GM23338 (cell line): ENCODE measurements around the gene NNAT. TPM values are rescaled to one million over a fixed set of nuclear protein-coding genes. Genes with fewer than 3 reads are reported as not detected.
A peak's percentile ranks its signal among the peaks of the same experiment; 100 is the strongest.

ENCODE experiments used
- ATAC-seq: fragments of 200-7000 bp; cut with Tn5 transposase; 3 replicates; pipeline ENCODE4 v1.9.1; 2020
- DNase-seq: peaks from one replicate; pipeline ENCODE4 v3.0.0-alpha.2; 2015; ENCODE audit warnings: low spot score
- H2AFZ ChIP-seq: fragments of 200-600 bp; sonication (generic); 2 replicates; pipeline ENCODE4 v1.8.0; 2016; ENCODE audit warnings: antibody characterized with exemption, mild to moderate bottlenecking, moderate library complexity
- H3F3A ChIP-seq: fragments of 200-600 bp; sonication (generic); replicated peaks from 2 replicates; pipeline ENCODE4 v1.8.0; 2017; ENCODE audit warnings: antibody characterized with exemption, mixed run types, low read depth
- H3K27ac ChIP-seq: fragments of 200-600 bp; sonication (generic); 2 replicates; pipeline ENCODE4 v1.6.1; 2016; ENCODE audit warnings: low read depth
- H3K27me3 ChIP-seq: fragments of 200-600 bp; sonication (generic); 2 replicates; pipeline ENCODE4 v1.8.0; 2016; ENCODE audit warnings: mild to moderate bottlenecking, mixed run types, moderate library complexity; ENCODE audit not compliant: insufficient read depth
- H3K36me3 ChIP-seq: fragments of 200-600 bp; sonication (generic); 2 replicates; pipeline ENCODE4 v1.8.0; 2016; ENCODE audit warnings: mild to moderate bottlenecking; ENCODE audit not compliant: insufficient read depth
- H3K4me1 ChIP-seq: fragments of 200-600 bp; sonication (generic); 2 replicates; pipeline ENCODE4 v1.8.0; 2016; ENCODE audit warnings: mild to moderate bottlenecking, moderate library complexity; ENCODE audit not compliant: insufficient read depth
- H3K4me2 ChIP-seq: fragments of 200-600 bp; sonication (generic); 2 replicates; pipeline ENCODE4 v1.7.1; 2017; ENCODE audit warnings: mixed run types
- H3K4me3 ChIP-seq: fragments of 200-600 bp; sonication (generic); 2 replicates; pipeline ENCODE4 v1.6.1; 2016; ENCODE audit warnings: mixed run types
- H3K79me2 ChIP-seq: fragments of 200-600 bp; sonication (generic); replicated peaks from 2 replicates; pipeline ENCODE4 v1.8.0; 2017; ENCODE audit warnings: mild to moderate bottlenecking; ENCODE audit not compliant: insufficient read depth
- H3K9me2 ChIP-seq: fragments of 200-600 bp; sonication (generic); 2 replicates; pipeline ENCODE4 v1.8.0; 2017; ENCODE audit not compliant: insufficient read depth
- H4K20me1 ChIP-seq: fragments of 200-600 bp; sonication (generic); replicated peaks from 2 replicates; pipeline ENCODE4 v1.8.0; 2017; ENCODE audit warnings: mild to moderate bottlenecking; ENCODE audit not compliant: insufficient read depth
- H3K27ac Mint-ChIP-seq: 2 replicates; pipeline ENCODE4 v1.8.0; 2020; ENCODE audit warnings: inconsistent platforms, mild to moderate bottlenecking, moderate library complexity, mixed read lengths
- H3K27me3 Mint-ChIP-seq: 3 replicates; pipeline ENCODE4 v1.8.0; 2022; ENCODE audit warnings: low read depth, mild to moderate bottlenecking, moderate library complexity, mixed read lengths, inconsistent platforms; ENCODE audit not compliant: insufficient read depth, poor library complexity
- H3K36me3 Mint-ChIP-seq: 3 replicates; pipeline ENCODE4 v1.8.0; 2021; ENCODE audit warnings: low read depth, mild to moderate bottlenecking, inconsistent platforms, moderate library complexity, mixed read lengths
- H3K4me1 Mint-ChIP-seq: 3 replicates; pipeline ENCODE4 v1.8.0; 2020; ENCODE audit warnings: mild to moderate bottlenecking, inconsistent platforms, mixed read lengths
- H3K4me3 Mint-ChIP-seq: 3 replicates; pipeline ENCODE4 v1.8.0; 2021; ENCODE audit warnings: moderate library complexity, mild to moderate bottlenecking, inconsistent platforms, mixed read lengths
- H3K9me3 Mint-ChIP-seq: 3 replicates; pipeline ENCODE4 v1.8.0; 2020; ENCODE audit warnings: moderate library complexity, mild to moderate bottlenecking, inconsistent platforms, mixed read lengths
- ZNF114 ChIP-seq: fragments of 250-450 bp; sonication (Bioruptor Pico); IDR thresholded peaks from 2 replicates; pipeline ENCODE4 v1.5.0; 2020; ENCODE audit warnings: mild to moderate bottlenecking, moderate library complexity
- polyA plus RNA-seq: library from polyadenylated mRNA; unstranded; fragments of >200 nt; fragmentation: Nextera tagmentation; extraction: Ambion mirVana; gene quantifications from 2 replicates; pipeline ENCODE4 v1.2.1, GENCODE V29; 2016
- total RNA-seq: library from RNA; depleted of rRNA; stranded (reverse); fragments of >200 nt; shearing (Covaris generic); gene quantifications from 2 replicates; pipeline ENCODE4 v1.2.3, GENCODE V29; 2014
- TF ChIP-seq, protein P1 (sequence below): fragments of 250-450 bp; sonication (Bioruptor Pico); IDR thresholded peaks from 2 replicates; pipeline ENCODE4 v1.5.0; 2020; ENCODE audit warnings: mild to moderate bottlenecking, moderate library complexity
- TF ChIP-seq, protein P2 (sequence below): IDR thresholded peaks from 2 replicates; pipeline ENCODE4 v1.6.1; 2016; ENCODE audit warnings: antibody characterized with exemption

The NNAT gene
- total and polyA plus RNA-seq, 2 experiments from 2014 or later: 4.3 to 4.9 TPM

DNA sequence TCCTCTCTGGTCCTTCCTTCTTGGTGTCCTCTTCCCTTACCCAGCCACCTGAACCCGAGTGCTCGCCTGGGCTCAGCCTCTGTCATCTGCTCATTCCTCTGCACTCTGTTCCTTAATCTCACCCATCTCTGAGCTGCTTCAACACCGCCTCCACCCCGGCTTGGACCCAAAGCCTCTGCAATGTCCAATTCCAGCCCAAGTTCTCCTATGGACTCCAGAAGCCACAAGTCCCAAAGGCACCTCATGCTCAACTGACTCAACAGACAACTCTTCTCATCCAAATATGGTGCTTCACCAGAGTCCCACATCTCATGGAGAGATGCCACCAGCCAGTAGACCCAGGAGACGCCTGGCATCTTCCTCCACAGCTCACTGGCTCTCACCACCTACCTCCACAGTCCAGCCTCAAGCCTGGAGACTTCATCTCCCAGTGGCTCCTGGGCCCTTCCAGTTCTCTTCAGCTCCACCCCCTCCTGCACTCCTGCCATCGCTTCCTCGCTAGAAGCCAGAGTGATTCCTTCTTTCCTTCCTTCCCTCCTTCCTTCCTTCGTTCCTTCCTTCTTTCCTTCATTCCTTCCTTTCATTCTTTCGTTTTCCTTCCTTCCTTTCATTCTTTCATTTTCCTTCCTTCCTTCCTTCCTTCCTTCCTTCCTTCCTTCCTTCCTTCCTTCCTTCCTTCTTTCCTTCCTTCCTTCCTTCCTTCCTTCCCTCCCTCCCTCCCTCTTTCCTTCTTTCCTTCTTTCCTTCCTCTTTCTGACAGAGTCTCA lies 40.9 kb upstream of the NNAT start (continued):
- TF ChIP-seq, protein P1, sequence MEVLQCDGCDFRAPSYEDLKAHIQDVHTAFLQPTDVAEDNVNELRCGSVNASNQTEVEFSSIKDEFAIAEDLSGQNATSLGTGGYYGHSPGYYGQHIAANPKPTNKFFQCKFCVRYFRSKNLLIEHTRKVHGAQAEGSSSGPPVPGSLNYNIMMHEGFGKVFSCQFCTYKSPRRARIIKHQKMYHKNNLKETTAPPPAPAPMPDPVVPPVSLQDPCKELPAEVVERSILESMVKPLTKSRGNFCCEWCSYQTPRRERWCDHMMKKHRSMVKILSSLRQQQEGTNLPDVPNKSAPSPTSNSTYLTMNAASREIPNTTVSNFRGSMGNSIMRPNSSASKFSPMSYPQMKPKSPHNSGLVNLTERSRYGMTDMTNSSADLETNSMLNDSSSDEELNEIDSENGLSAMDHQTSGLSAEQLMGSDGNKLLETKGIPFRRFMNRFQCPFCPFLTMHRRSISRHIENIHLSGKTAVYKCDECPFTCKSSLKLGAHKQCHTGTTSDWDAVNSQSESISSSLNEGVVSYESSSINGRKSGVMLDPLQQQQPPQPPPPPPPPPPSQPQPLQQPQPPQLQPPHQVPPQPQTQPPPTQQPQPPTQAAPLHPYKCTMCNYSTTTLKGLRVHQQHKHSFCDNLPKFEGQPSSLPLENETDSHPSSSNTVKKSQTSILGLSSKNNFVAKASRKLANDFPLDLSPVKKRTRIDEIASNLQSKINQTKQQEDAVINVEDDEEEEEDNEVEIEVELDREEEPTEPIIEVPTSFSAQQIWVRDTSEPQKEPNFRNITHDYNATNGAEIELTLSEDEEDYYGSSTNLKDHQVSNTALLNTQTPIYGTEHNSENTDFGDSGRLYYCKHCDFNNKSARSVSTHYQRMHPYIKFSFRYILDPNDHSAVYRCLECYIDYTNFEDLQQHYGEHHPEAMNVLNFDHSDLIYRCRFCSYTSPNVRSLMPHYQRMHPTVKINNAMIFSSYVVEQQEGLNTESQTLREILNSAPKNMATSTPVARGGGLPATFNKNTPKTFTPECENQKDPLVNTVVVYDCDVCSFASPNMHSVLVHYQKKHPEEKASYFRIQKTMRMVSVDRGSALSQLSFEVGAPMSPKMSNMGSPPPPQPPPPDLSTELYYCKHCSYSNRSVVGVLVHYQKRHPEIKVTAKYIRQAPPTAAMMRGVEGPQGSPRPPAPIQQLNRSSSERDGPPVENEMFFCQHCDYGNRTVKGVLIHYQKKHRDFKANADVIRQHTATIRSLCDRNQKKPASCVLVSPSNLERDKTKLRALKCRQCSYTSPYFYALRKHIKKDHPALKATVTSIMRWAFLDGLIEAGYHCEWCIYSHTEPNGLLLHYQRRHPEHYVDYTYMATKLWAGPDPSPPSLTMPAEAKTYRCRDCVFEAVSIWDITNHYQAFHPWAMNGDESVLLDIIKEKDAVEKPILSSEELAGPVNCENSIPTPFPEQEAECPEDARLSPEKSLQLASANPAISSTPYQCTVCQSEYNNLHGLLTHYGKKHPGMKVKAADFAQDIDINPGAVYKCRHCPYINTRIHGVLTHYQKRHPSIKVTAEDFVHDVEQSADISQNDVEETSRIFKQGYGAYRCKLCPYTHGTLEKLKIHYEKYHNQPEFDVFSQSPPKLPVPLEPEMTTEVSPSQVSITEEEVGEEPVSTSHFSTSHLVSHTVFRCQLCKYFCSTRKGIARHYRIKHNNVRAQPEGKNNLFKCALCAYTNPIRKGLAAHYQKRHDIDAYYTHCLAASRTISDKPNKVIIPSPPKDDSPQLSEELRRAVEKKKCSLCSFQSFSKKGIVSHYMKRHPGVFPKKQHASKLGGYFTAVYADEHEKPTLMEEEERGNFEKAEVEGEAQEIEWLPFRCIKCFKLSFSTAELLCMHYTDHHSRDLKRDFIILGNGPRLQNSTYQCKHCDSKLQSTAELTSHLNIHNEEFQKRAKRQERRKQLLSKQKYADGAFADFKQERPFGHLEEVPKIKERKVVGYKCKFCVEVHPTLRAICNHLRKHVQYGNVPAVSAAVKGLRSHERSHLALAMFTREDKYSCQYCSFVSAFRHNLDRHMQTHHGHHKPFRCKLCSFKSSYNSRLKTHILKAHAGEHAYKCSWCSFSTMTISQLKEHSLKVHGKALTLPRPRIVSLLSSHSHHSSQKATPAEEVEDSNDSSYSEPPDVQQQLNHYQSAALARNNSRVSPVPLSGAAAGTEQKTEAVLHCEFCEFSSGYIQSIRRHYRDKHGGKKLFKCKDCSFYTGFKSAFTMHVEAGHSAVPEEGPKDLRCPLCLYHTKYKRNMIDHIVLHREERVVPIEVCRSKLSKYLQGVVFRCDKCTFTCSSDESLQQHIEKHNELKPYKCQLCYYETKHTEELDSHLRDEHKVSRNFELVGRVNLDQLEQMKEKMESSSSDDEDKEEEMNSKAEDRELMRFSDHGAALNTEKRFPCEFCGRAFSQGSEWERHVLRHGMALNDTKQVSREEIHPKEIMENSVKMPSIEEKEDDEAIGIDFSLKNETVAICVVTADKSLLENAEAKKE: no peak

DNA sequence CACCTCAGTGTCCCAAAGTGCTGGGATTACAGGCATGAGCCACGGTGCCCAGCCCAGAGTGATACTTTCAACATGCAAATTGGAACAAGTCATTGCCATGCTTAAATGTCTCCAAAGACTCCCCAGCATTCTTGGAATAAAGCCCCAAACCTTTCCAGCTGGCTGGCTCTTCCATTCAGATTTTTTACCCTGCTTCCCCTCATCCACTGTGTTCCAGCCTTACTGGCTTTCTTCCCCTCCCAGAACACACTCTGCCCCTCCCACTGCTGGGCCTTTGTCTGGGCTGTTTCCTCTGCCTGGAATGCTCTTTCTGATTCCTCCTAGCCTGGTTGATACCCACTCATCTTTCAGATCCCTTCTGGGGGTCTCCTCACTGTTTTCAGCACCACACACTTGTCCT lies 40.1 kb upstream of the NNAT start:
- no peak overlapping the region for H2AFZ ChIP-seq
- TF ChIP-seq, protein P1: no peak
- TF ChIP-seq, protein P2, sequence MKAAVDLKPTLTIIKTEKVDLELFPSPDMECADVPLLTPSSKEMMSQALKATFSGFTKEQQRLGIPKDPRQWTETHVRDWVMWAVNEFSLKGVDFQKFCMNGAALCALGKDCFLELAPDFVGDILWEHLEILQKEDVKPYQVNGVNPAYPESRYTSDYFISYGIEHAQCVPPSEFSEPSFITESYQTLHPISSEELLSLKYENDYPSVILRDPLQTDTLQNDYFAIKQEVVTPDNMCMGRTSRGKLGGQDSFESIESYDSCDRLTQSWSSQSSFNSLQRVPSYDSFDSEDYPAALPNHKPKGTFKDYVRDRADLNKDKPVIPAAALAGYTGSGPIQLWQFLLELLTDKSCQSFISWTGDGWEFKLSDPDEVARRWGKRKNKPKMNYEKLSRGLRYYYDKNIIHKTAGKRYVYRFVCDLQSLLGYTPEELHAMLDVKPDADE: no peak
- no peak for TF ChIP-seq ZNF114
- no peaks in the 10 kb centered on the region for H3K36me3 ChIP-seq
- H3K27ac Mint-ChIP-seq: no peak overlapping the region
- no peak overlapping the region for H3K27ac ChIP-seq
- H3K36me3 Mint-ChIP-seq: peaks cover 8% of the 10 kb centered on the region
- H3K79me2 ChIP-seq: no peaks in the 10 kb centered on the region
- H3K4me3 Mint-ChIP-seq: no peak overlapping the region
- H3K4me1 ChIP-seq: no peaks in the 10 kb centered on the region
- H4K20me1 ChIP-seq: no peaks in the 10 kb centered on the region
- H3K4me3 ChIP-seq: no peak overlapping the region
- H3K27me3 Mint-ChIP-seq: peaks cover 2% of the 10 kb centered on the region
- DNase-seq (no peak), ATAC-seq (peak; percentile 25; the same call in 1 of the 3 replicates)
- peaks cover 11% of the 10 kb centered on the region; the same call in 1 of the 2 replicates for H3K9me2 ChIP-seq
- no peaks in the 10 kb centered on the region for H3F3A ChIP-seq
- H3K4me2 ChIP-seq: no peak overlapping the region
- H3K27me3 ChIP-seq: no peaks in the 10 kb centered on the region
- H3K4me1 Mint-ChIP-seq: peaks cover 6% of the 10 kb centered on the region
- H3K9me3 Mint-ChIP-seq: peaks cover 19% of the 10 kb centered on the region
